OCI-M1 (cell line): ENCODE data around the gene PCBD2.
A peak's percentile ranks its signal among the peaks of the same experiment; 100 is the strongest.
"Not testable (repeated sequence)": the region's sequence is repeated elsewhere in the genome, so short reads cannot be mapped to it uniquely, and the experiment has no call there.

Experiments used
- DNase-seq: peaks from one replicate; lab custom pipeline; 2025; lab: John Stamatoyannopoulos, UW

The PCBD2 gene

GRCh38 chr5:134906811-134907210 lies 1.9 kb downstream of the PCBD2 start:
- no peak for DNase-seq

DNA sequence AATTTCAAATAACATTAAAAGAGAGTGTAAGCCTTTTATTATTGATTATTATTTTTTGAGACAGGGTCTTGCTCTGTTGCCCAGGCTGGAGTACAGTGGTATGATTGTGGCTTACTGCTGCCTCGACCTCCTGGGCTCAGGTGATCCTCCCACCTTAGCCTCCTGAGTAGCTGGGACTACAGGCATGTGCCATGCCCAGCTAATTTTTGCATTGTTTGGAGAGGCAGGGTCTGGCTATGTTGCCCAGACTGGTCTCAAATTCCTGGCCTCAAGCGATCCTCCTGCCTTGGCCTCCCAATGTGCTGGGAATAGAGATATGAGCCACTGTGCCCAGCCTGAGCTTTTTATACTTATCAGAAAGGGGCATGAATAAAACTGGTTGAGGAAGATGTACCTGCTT lies 5.8 kb downstream of the PCBD2 start:
- not testable (repeated sequence) for DNase-seq

GRCh38 chr5:134911285-134912206 lies 6.6 kb downstream of the PCBD2 start:
- DNase-seq = no peak

DNA sequence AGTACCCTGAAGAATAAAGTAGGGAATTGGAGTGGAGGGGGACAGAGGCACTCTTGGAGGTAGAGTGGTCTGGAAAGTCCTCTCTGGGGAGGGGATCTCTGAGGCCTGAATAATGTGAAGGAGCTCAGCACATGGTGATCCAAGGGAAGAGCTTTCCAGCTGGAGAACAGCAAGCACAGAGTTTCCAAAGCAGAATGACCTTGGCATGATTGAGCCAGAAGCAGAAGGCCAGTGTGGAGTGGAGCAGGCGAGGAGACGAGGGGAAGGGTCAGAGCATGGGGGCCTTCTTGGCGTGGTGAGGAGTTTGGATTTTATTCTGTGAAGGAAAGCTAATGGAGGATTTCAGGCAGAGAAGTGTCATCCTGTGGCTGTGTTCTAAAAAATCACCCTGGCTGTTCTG lies 8.3 kb downstream of the PCBD2 start:
- DNase-seq = no peak

DNA sequence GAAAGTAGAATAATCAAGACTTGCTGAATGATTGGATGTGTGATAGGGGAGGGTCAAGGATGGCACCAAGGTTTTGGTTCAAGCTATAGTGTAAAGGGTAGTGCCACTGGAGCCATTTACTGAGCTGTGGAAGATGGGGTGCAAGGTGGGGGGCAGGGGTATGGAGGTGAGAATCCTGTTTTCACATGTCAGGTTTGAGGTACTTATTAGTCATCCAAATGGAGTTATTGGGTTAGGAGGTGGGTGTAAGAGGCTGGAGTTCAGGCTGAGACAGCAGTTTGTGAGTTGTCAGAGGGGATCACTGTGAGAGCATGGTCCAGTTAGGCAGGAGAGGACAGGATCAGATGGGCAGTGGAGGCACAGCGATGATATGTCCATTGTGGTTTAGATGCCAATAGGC lies 8.9 kb downstream of the PCBD2 start:
- DNase-seq = no peak

- DNase-seq = peak; percentile 6
These were observed 12.3 kb downstream of the PCBD2 start for GRCh38 chr5:134917070-134917815.

GRCh38 chr5:134918861-134919260 lies 13.9 kb downstream of the PCBD2 start:
- no peak for DNase-seq

- no peak for DNase-seq
These were observed 16.1 kb downstream of the PCBD2 start for GRCh38 chr5:134920848-134921575.

GRCh38 chr5:134932508-134932907 lies 27.6 kb downstream of the PCBD2 start:
- no peak for DNase-seq

- no peak for DNase-seq
These were observed 29.3 kb downstream of the PCBD2 start for GRCh38 chr5:134934202-134934601.

DNA sequence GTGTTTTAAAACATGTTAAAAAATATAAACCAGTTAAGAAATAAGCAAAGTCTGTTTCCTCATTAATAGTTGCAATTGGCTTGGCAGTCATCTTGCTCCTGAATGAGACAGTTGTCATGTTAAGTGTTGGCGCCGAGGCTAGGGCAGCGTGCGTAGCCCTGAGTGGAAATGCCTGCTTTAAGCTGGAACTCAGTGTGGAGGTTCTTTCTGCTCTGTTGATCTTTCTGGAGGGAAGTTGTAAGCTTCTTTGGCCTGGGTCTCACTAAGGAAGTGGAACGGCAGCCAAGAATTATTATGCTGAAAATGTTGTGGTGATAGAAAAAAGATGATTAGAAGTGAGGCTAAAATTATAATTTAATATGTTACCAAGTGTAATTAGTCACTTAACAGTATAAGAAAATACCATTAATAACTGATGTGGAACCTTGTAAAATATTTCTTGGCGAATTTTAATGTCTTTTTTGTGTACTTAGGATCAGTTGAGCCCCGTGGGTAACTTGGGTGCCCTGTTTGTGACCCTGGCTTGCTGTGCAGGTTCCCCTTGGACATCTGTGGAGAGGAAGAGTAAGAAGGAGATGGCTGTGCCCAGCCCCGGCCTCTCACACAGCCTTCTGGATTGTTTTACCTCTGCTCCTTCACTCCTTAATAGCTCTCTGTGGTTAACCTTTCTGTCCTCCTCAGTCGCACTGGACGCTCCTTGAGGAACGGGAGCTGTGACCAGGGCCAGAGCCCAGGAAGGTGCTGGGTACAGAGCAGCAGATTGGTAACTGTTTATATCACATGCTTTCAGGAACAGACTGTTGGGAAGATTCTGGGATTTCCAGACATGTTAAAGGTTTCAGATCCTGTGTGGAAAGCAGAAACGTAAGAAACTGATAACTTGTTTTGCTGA lies 31.0 kb downstream of the PCBD2 start:
- DNase-seq = no peak

DNA sequence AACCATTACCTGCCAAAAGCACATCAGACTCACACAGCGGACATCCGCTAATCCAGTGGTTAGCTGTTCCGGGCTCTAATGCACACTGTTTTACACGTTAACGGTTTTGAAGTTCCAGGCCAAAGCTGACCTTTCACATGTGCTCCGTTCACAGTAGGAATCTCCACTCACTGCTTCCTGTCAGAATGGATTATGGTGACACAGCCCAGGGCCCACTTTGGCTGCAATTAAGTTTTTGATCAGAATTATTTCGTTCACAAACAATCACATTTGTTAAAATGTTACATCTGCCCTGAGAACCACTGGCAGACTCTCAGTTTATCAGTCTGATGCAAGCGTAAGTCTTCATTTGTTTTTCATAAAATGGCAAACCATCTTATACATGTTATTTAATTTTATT lies 32.6 kb downstream of the PCBD2 start:
- DNase-seq = no peak

GRCh38 chr5:134938030-134938429 lies 33.1 kb downstream of the PCBD2 start:
- no peak for DNase-seq

GRCh38 chr5:134939500-134939899 lies 34.6 kb downstream of the PCBD2 start:
- DNase-seq = no peak

GRCh38 chr5:134943547-134943946 lies 38.6 kb downstream of the PCBD2 start:
- peak; percentile 32 for DNase-seq

DNA sequence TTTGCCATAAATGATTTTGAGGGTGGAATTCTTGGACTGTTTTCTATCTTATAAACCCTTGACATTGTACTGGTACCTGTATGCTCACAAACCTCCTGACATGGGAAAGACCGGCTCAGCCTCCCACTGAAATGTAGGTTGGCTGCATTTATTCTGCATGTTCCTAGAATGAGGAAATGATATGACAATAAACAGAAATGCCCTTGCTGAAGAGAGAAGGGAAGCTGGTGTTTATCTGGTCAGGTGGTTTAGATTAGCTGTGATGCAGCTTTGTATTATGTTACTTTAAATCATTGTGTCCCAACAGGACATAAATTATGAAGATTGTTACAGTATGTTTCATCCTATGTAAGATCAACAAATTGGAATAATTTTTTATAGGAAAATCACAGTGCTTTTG lies 39.7 kb downstream of the PCBD2 start:
- peak; percentile 81 for DNase-seq

DNA sequence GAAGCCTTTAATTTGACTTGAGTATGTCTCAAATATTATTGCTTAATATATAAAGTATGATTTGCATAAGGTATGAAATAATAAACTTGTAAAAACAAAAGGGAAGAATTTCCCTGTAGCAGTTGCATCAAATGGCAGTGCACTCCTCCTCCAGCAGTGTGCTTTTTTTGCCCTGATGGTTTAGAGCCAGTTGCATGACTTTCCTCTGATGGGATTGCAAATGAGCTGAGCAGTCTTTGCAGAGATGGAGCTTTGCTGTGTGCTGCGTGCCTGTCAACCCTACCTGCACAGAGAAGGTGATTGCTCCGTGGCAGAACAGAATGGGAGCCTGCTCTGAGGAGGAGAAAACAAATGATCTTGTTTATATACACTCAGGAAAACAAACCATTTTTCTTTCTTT lies 40.1 kb downstream of the PCBD2 start:
- no peak for DNase-seq

DNA sequence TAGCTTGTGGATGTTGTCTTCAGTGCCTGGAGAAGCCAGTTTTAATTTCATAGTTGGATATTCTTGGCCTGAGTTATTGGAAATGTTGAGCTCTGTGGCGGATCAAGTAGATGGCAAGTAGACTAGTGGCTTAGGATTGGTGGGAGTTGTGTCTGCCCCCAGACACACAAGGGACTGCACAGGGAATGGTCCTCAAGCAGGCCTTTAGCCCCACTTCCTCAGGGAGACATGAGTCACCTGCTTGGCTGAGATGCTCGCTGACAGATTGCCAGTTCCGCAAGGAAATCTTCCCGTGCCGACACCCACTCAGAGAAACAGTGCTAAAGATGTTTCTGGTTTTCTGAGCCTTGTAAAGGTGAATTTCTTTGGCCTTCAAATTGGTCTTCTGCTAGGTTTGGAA lies 44.0 kb downstream of the PCBD2 start:
- DNase-seq = no peak

GRCh38 chr5:134949316-134949715 lies 44.4 kb downstream of the PCBD2 start:
- no peak for DNase-seq

DNA sequence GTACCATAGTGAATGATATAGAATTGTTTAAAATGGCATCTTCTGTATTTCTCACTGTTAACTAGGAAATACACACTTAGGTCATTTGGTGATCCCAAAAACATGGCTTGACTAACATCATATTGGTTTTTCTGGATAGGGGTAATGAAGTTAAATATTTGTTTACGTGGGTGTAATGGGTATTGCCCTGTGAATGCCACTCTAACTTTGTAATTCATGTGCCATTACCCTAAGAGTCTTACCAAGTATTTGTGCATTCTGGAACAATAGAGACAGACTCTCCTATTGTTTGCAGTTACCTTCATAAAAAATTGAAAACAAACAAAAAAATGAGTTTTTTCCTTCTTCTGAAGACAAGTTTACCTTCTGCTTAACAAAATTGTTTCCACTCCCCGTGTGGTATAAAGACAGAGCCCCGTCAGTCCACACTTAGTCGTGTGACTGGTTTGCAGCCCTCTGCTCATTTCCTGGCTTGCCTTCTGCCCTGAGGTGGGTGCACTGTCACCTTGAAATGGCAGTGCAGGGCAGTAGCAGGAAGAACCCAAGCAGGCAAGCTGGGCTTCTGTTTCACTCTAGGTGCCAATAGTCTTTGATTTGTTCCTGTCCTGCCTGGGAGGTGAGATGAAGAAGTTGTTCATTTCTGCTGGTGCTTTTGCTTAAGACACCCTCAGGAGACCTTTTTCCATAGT lies 53.1 kb downstream of the PCBD2 start:
- no peak for DNase-seq

DNA sequence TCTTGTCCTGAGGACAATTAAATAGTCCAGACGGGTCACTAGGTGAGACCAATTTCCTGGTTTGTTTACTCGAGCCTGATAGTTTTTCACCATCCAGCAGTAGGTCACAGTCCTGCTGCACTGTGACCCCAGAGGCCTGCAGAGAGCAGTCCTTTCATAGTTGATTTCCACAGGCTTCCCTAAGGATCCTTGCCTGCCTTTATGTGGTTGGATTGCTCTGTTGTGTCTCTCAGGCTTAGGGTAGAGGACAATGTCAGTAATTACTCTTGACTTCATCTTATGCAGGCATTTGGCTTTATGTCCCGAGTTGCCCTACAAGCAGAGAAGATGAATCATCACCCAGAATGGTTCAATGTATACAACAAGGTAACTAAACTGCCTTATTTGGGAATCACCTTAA lies 53.8 kb downstream of the PCBD2 start:
- no peak for DNase-seq
